ENCODE measurements around the gene SF3B5. TPM values are rescaled to one million over a fixed set of nuclear protein-coding genes. Genes with fewer than 3 reads are reported as not detected.
"Not testable (repeated sequence)": the region's sequence is repeated elsewhere in the genome, so short reads cannot be mapped to it uniquely, and the experiment has no call there.

SF3B5 gene
- total RNA-seq: 100 to 1,000 TPM; 133 to 167 TPM
- long read RNA-seq, transcript SF3B5-201 (1 exons, 693 nt): major isoform, 57 of 57 reads
- long read RNA-seq, partial matches to known transcripts: 0 of 57 reads
- long read RNA-seq, other reads (novel, unspliced or antisense): 0 of 57 reads

GRCh38 chr6:144095134-144096002 lies at the start of gene SF3B5:
SF3B5 (minus strand) TSS chr6:144095573; CDS start chr6:144095497, 76 bp downstream.
- ATAC-seq (peak; percentile 98), DNase-seq (peak; percentile 100)
- intact Hi-C loops (cut with DNase I, micrococcal nuclease): no loop called here

GRCh38 chr6:144144996-144145395 lies 49.6 kb upstream of the SF3B5 start:
- no peak for ATAC-seq

GRCh38 chr6:144143878-144144277 lies 48.5 kb upstream of the SF3B5 start:
- intact Hi-C loops (cut with DNase I, micrococcal nuclease): no loop called here
- DNase-seq: no peak
- no peak for ATAC-seq

More at GRCh38 chr6:144144996-144145395, 49.6 kb upstream of the SF3B5 start:
- intact Hi-C loops (cut with DNase I, micrococcal nuclease): no loop called here
- no peak for DNase-seq

GRCh38 chr6:144143106-144143505 lies 47.7 kb upstream of the SF3B5 start:
- DNase-seq: no peak
- no peak for ATAC-seq
- intact Hi-C loops (cut with DNase I, micrococcal nuclease): no loop called here

- ATAC-seq (no peak), DNase-seq (no peak)
- intact Hi-C loops (cut with DNase I, micrococcal nuclease): no loop called here
Measured at GRCh38 chr6:144141470-144141869, 46.1 kb upstream of the SF3B5 start.

- intact Hi-C loops (cut with DNase I, micrococcal nuclease): no loop called here
- DNase-seq: no peak
- ATAC-seq: no peak
Measured at GRCh38 chr6:144140867-144141266, 45.5 kb upstream of the SF3B5 start.

- intact Hi-C loops (cut with DNase I, micrococcal nuclease): no loop called here
- DNase-seq: no peak
- ATAC-seq: no peak
Measured at GRCh38 chr6:144139817-144140216, 44.4 kb upstream of the SF3B5 start.

- intact Hi-C loops (cut with DNase I, micrococcal nuclease): no loop called here
- DNase-seq: no peak
- ATAC-seq: no peak
Measured at GRCh38 chr6:144138542-144138941, 43.2 kb upstream of the SF3B5 start.

GRCh38 chr6:144134737-144135136 lies 39.4 kb upstream of the SF3B5 start:
- DNase-seq (no peak), ATAC-seq (no peak)
- intact Hi-C loops (cut with DNase I, micrococcal nuclease): no loop called here

- intact Hi-C loops (cut with DNase I, micrococcal nuclease): no loop called here
Measured at GRCh38 chr6:144134176-144134575, 38.8 kb upstream of the SF3B5 start.

GRCh38 chr6:144133225-144133821 lies 38.0 kb upstream of the SF3B5 start:
- DNase-seq (no peak), ATAC-seq (no peak)
- intact Hi-C loops (cut with DNase I, micrococcal nuclease): no loop called here

More at GRCh38 chr6:144134176-144134575, 38.8 kb upstream of the SF3B5 start:
- DNase-seq (no peak), ATAC-seq (no peak)

GRCh38 chr6:144132167-144132690 lies 36.9 kb upstream of the SF3B5 start:
- intact Hi-C loops (cut with DNase I, micrococcal nuclease); ATAC-seq; DNase-seq: not testable (repeated sequence)

GRCh38 chr6:144131248-144131709 lies 35.9 kb upstream of the SF3B5 start:
- DNase-seq (no peak), ATAC-seq (no peak)
- intact Hi-C loops (cut with DNase I, micrococcal nuclease): no loop called here

- no peak for DNase-seq
- ATAC-seq: no peak
- intact Hi-C loops (cut with DNase I, micrococcal nuclease): no loop called here
Measured at GRCh38 chr6:144129469-144129868, 34.1 kb upstream of the SF3B5 start.

- DNase-seq (no peak), ATAC-seq (no peak)
Measured at GRCh38 chr6:144127097-144127496, 31.7 kb upstream of the SF3B5 start.

GRCh38 chr6:144123836-144124235 lies 28.5 kb upstream of the SF3B5 start:
- ATAC-seq (no peak), DNase-seq (no peak)
- intact Hi-C loops (cut with DNase I, micrococcal nuclease): no loop called here

More at GRCh38 chr6:144127097-144127496, 31.7 kb upstream of the SF3B5 start:
- intact Hi-C loops (cut with DNase I, micrococcal nuclease): no loop called here

- no peak for ATAC-seq
- DNase-seq: no peak
- intact Hi-C loops (cut with DNase I, micrococcal nuclease): no loop called here
Measured at GRCh38 chr6:144123421-144123820, 28.0 kb upstream of the SF3B5 start.

GRCh38 chr6:144122861-144123260 lies 27.5 kb upstream of the SF3B5 start:
- DNase-seq: no peak

GRCh38 chr6:144119376-144119775 lies 24.0 kb upstream of the SF3B5 start:
- no peak for DNase-seq
- intact Hi-C loops (cut with DNase I, micrococcal nuclease): no loop called here
- no peak for ATAC-seq

More at GRCh38 chr6:144122861-144123260, 27.5 kb upstream of the SF3B5 start:
- ATAC-seq: no peak
- intact Hi-C loops (cut with DNase I, micrococcal nuclease): no loop called here

- no peak for ATAC-seq
- intact Hi-C loops (cut with DNase I, micrococcal nuclease): no loop called here
- DNase-seq: no peak
Measured at GRCh38 chr6:144115219-144115618, 19.8 kb upstream of the SF3B5 start.

Data from left colon (tissue), 2 donors.